Mucosa of rectum (tissue), 2 donors: Measurements from ENCODE around the gene ST8SIA2.

ENCODE experiments used
- H3K27ac ChIP-seq, 2 donors: one replicate each; pipeline ENCODE4 v1.7.0; 2013; ENCODE audit warnings: inconsistent platforms in 2 of 2, low read depth in 2 of 2, low read length in 2 of 2
- H3K27me3 ChIP-seq, 2 donors: one replicate each; pipeline ENCODE4 v1.7.0; 2013; ENCODE audit warnings: low read length in 2 of 2; ENCODE audit not compliant: control insufficient read depth in 2 of 2, insufficient read depth in 2 of 2
- H3K36me3 ChIP-seq, 2 donors: one replicate each; pipeline ENCODE4 v1.7.0; 2013; ENCODE audit warnings: low read length in 2 of 2; ENCODE audit not compliant: control insufficient read depth in 2 of 2, insufficient read depth in 2 of 2
- H3K4me1 ChIP-seq, 2 donors: one replicate each; pipeline ENCODE4 v1.7.0; 2013; ENCODE audit warnings: low read length in 2 of 2, mild to moderate bottlenecking in 1 of 2; ENCODE audit not compliant: control insufficient read depth in 2 of 2, insufficient read depth in 2 of 2
- H3K4me3 ChIP-seq, 2 donors: one replicate each; pipeline ENCODE4 v1.7.0; 2013; ENCODE audit warnings: low read length in 2 of 2
- H3K9ac ChIP-seq, 2 donors: one replicate each; pipeline ENCODE4 v1.7.0; 2013; ENCODE audit warnings: low read length in 2 of 2, low read depth in 1 of 2, mild to moderate bottlenecking in 1 of 2
- H3K9me3 ChIP-seq, 2 donors: one replicate each; pipeline ENCODE4 v1.7.0; 2013; ENCODE audit warnings: low read length in 2 of 2; ENCODE audit not compliant: control insufficient read depth in 2 of 2
- donor health status: healthy.
- donor health status: Normal muscosa, but diverticular disease.

Gene ST8SIA2

GRCh38 chr15:92376109-92376508, 17.6 kb upstream of the ST8SIA2 start:
- Histone ChIP-seq H3K27ac (no peak overlapping the region), H3K4me1 (no peaks in the 10 kb centered on the region), H3K4me3 (no peak overlapping the region), H3K9me3 (no peaks in the 10 kb centered on the region), H3K27me3 (no peaks in the 10 kb centered on the region), H3K36me3 (no peaks in the 10 kb centered on the region), H3K9ac (no peak overlapping the region)

GRCh38 chr15:92377083-92377789, 16.4 kb upstream of the ST8SIA2 start:
- no peak overlapping the region for H3K27ac ChIP-seq
- no peaks in the 10 kb centered on the region for H3K36me3 ChIP-seq
- no peaks in the 10 kb centered on the region for H3K4me1 ChIP-seq
- no peaks in the 10 kb centered on the region for H3K27me3 ChIP-seq
- H3K9me3 ChIP-seq = no peaks in the 10 kb centered on the region
- no peak overlapping the region for H3K4me3 ChIP-seq
- H3K9ac ChIP-seq = no peak overlapping the region

GRCh38 chr15:92383519-92384324, 10.0 kb upstream of the ST8SIA2 start:
- Histone ChIP-seq H3K4me3 (no peak overlapping the region), H3K4me1 (no peaks in the 10 kb centered on the region), H3K36me3 (no peaks in the 10 kb centered on the region)

GRCh38 chr15:92384381-92384780, 9.3 kb upstream of the ST8SIA2 start:
- Histone ChIP-seq H3K9ac (no peak overlapping the region), H3K4me1 (no peaks in the 10 kb centered on the region), H3K27me3 (peaks cover 0 to 10% of the 10 kb centered on the region in 2 donors), H3K9me3 (no peaks in the 10 kb centered on the region), H3K4me3 (no peak overlapping the region), H3K36me3 (no peaks in the 10 kb centered on the region), H3K27ac (no peak overlapping the region)

More at GRCh38 chr15:92383519-92384324, 10.0 kb upstream of the ST8SIA2 start:
- Histone ChIP-seq H3K27ac (no peak overlapping the region), H3K9me3 (no peaks in the 10 kb centered on the region), H3K9ac (no peak overlapping the region), H3K27me3 (peaks cover 0 to 5% of the 10 kb centered on the region in 2 donors)

GRCh38 chr15:92385096-92385495, 8.6 kb upstream of the ST8SIA2 start:
- H3K9ac ChIP-seq = no peak overlapping the region
- H3K9me3 ChIP-seq = no peaks in the 10 kb centered on the region
- H3K27ac ChIP-seq = no peak overlapping the region
- peaks cover 0 to 10% of the 10 kb centered on the region in 2 donors for H3K27me3 ChIP-seq
- no peak overlapping the region for H3K4me3 ChIP-seq
- H3K36me3 ChIP-seq = no peaks in the 10 kb centered on the region
- H3K4me1 ChIP-seq = no peaks in the 10 kb centered on the region

GRCh38 chr15:92391640-92392039, 2.0 kb upstream of the ST8SIA2 start:
- Histone ChIP-seq H3K27me3 (peaks cover 25 to 28% of the 10 kb centered on the region in 2 donors), H3K4me1 (no peaks in the 10 kb centered on the region), H3K27ac (no peak overlapping the region), H3K9me3 (no peaks in the 10 kb centered on the region), H3K36me3 (no peaks in the 10 kb centered on the region), H3K4me3 (no peak overlapping the region), H3K9ac (no peak overlapping the region)

- Histone ChIP-seq H3K27me3 (peaks cover 25 to 31% of the 10 kb centered on the region in 2 donors), H3K9me3 (no peaks in the 10 kb centered on the region), H3K4me1 (no peaks in the 10 kb centered on the region), H3K9ac (no peak overlapping the region), H3K36me3 (no peaks in the 10 kb centered on the region), H3K4me3 (no peak overlapping the region), H3K27ac (no peak overlapping the region)
These were observed 1.2 kb upstream of the ST8SIA2 start for GRCh38 chr15:92392462-92392861.

GRCh38 chr15:92393980-92394308, 263 bp downstream of the ST8SIA2 start:
- H3K27me3 ChIP-seq = peaks cover 23 to 31% of the 10 kb centered on the region in 2 donors
- no peaks in the 10 kb centered on the region for H3K36me3 ChIP-seq
- H3K9ac ChIP-seq = no peak overlapping the region
- no peaks in the 10 kb centered on the region for H3K4me1 ChIP-seq
- H3K9me3 ChIP-seq = no peaks in the 10 kb centered on the region
- H3K27ac ChIP-seq = no peak overlapping the region
- peak overlapping the region in 1 of 2 donors; percentile 5 for H3K4me3 ChIP-seq

GRCh38 chr15:92394309-92395097, 822 bp downstream of the ST8SIA2 start:
- H3K9me3 ChIP-seq = no peaks in the 10 kb centered on the region
- no peak overlapping the region for H3K9ac ChIP-seq
- H3K27ac ChIP-seq = no peak overlapping the region
- H3K4me1 ChIP-seq = no peaks in the 10 kb centered on the region
- H3K4me3 ChIP-seq = peak overlapping the region in 1 of 2 donors; percentile 5
- H3K27me3 ChIP-seq = peaks cover 19 to 31% of the 10 kb centered on the region in 2 donors
- H3K36me3 ChIP-seq = no peaks in the 10 kb centered on the region
